ENCODE measurements around the gene JUND.

The JUND gene

GRCh38 chr19:18308051-18308947 is 26.9 kb upstream of the JUND start:
- DNase-seq (ENCODE audit: low read depth), result no peak

GRCh38 chr19:18307271-18307681 is 25.9 kb upstream of the JUND start:
- DNase-seq (ENCODE audit: low read depth), result no peak

GRCh38 chr19:18306888-18307260 is 25.5 kb upstream of the JUND start:
- DNase-seq (ENCODE audit: low read depth), result no peak

- no peak for DNase-seq (ENCODE audit: low read depth)
These were observed 24.9 kb upstream of the JUND start for GRCh38 chr19:18306209-18306887.

- peak; percentile 88 for DNase-seq (ENCODE audit: low read depth)
These were observed 23.3 kb upstream of the JUND start for GRCh38 chr19:18304458-18305310.

- DNase-seq (ENCODE audit: low read depth), result no peak
These were observed 22.7 kb upstream of the JUND start for GRCh38 chr19:18304208-18304457.

- no peak for DNase-seq (ENCODE audit: low read depth)
These were observed 20.3 kb upstream of the JUND start for GRCh38 chr19:18301718-18302111.

GRCh38 chr19:18300930-18301717 is 19.7 kb upstream of the JUND start:
- DNase-seq (ENCODE audit: low read depth), result no peak

- no peak for DNase-seq (ENCODE audit: low read depth)
These were observed 18.2 kb upstream of the JUND start for GRCh38 chr19:18299654-18300053.

- DNase-seq (ENCODE audit: low read depth), result no peak
These were observed 17.2 kb upstream of the JUND start for GRCh38 chr19:18298601-18299000.

- no peak for DNase-seq (ENCODE audit: low read depth)
These were observed 15.9 kb upstream of the JUND start for GRCh38 chr19:18297308-18297707.

GRCh38 chr19:18295034-18295451 is 13.6 kb upstream of the JUND start:
- no peak for DNase-seq (ENCODE audit: low read depth)

- DNase-seq (ENCODE audit: low read depth), result peak; percentile 96
These were observed 13.0 kb upstream of the JUND start for GRCh38 chr19:18294467-18294864.

GRCh38 chr19:18293642-18294466 is 12.4 kb upstream of the JUND start:
- no peak for DNase-seq (ENCODE audit: low read depth)

- DNase-seq (ENCODE audit: low read depth), result no peak
These were observed 11.6 kb upstream of the JUND start for GRCh38 chr19:18292810-18293641.

- no peak for DNase-seq (ENCODE audit: low read depth)
These were observed 11.0 kb upstream of the JUND start for GRCh38 chr19:18292462-18292809.

GRCh38 chr19:18291590-18292461 is 10.4 kb upstream of the JUND start:
- peak; percentile 79 for DNase-seq (ENCODE audit: low read depth)

GRCh38 chr19:18291019-18291524 is 9.7 kb upstream of the JUND start:
- DNase-seq (ENCODE audit: low read depth), result no peak
